Mucosa of rectum (tissue), 2 donors: ENCODE results near the gene SNX3.
"Not testable (repeated sequence)": the region's sequence is repeated elsewhere in the genome, so short reads cannot be mapped to it uniquely, and the experiment has no call there.

Experiments
- H3K27ac ChIP-seq, 2 donors: one replicate each; pipeline ENCODE4 v1.7.0; 2013; ENCODE audit warnings: inconsistent platforms in 2 of 2, low read depth in 2 of 2, low read length in 2 of 2
- H3K27me3 ChIP-seq, 2 donors: one replicate each; pipeline ENCODE4 v1.7.0; 2013; ENCODE audit warnings: low read length in 2 of 2; ENCODE audit not compliant: control insufficient read depth in 2 of 2, insufficient read depth in 2 of 2
- H3K36me3 ChIP-seq, 2 donors: one replicate each; pipeline ENCODE4 v1.7.0; 2013; ENCODE audit warnings: low read length in 2 of 2; ENCODE audit not compliant: control insufficient read depth in 2 of 2, insufficient read depth in 2 of 2
- H3K4me1 ChIP-seq, 2 donors: one replicate each; pipeline ENCODE4 v1.7.0; 2013; ENCODE audit warnings: low read length in 2 of 2, mild to moderate bottlenecking in 1 of 2; ENCODE audit not compliant: control insufficient read depth in 2 of 2, insufficient read depth in 2 of 2
- H3K4me3 ChIP-seq, 2 donors: one replicate each; pipeline ENCODE4 v1.7.0; 2013; ENCODE audit warnings: low read length in 2 of 2
- H3K9ac ChIP-seq, 2 donors: one replicate each; pipeline ENCODE4 v1.7.0; 2013; ENCODE audit warnings: low read length in 2 of 2, low read depth in 1 of 2, mild to moderate bottlenecking in 1 of 2
- H3K9me3 ChIP-seq, 2 donors: one replicate each; pipeline ENCODE4 v1.7.0; 2013; ENCODE audit warnings: low read length in 2 of 2; ENCODE audit not compliant: control insufficient read depth in 2 of 2
- donor health status: healthy.
- donor health status: Normal muscosa, but diverticular disease.

Gene SNX3

DNA sequence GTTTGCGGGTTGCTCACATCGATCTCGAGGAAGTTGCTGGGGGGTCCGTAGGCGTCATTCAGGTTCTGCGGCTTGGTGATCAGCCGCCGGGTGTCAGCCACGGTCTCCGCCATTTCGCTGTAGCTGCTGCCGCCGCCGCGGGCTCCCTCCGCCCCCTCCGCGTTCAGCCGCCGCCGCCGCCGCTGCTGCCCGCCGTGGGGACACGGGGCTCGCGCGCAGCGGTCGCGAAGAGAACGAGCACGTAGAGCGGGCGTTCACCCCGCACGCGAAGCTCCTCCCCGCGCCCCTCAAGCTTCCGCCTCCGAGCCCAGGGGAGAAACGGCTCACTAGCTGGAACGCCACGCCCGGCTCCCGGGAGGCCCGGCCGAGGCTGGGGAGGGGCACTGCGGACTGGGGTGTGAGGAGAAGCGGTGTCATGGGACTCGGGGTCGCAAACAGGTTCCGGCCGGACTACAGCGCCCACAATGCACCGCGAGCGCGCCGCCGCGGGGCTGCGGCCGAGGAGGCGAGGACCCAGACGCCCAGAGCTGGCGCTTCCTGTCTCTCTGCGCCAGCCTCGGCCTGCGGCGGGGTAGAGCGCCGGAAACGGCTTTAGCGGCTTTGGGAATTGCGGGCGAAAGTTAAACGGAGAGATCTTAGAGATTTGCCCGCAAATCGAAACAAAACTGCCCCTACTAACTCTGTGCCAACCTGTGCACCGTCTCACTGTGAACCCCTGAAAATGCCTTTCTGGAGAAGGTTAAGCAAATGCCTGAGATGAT, at the start of gene SNX3:
TSS of gene SNX3 (minus strand) at position 232 of the 761 bp plus-strand sequence. CDS start at position 113, 119 bp downstream.
- peaks cover 0 to 5% of the 10 kb centered on the region in 2 donors for H3K4me1 ChIP-seq
- H3K36me3 ChIP-seq = peaks cover 0 to 7% of the 10 kb centered on the region in 2 donors
- H3K27me3 ChIP-seq = no peaks in the 10 kb centered on the region
- H3K9ac ChIP-seq = peak within 1 kb of the TSS; percentile 98 to 99
- H3K9me3 ChIP-seq = no peaks in the 10 kb centered on the region
- peak within 1 kb of the TSS; percentile 95 for H3K27ac ChIP-seq
- peak within 1 kb of the TSS; percentile 76 to 100 for H3K4me3 ChIP-seq

DNA sequence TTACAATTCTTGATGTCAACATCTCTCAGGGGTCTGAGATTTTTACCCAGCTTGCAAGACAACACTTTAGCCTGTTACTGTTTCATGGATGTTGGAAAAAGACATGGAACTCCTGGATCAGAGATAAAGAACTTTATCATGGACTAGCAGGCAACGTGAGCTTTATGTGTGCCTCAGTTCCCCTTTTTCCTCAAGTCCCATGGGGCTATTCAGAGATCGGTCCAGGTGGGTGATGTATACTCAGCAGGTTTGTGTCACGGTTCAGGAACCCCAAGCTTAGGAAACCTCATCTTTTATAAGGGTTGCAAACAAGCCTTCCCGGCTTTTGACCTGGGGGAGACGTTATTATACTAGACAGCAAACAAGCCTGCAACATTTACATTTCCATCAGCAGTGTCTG, 49.0 kb upstream of the SNX3 start:
- no peak overlapping the region for H3K4me3 ChIP-seq
- H3K27ac ChIP-seq = no peak overlapping the region
- H3K27me3 ChIP-seq = peaks cover 4 to 10% of the 10 kb centered on the region in 2 donors

DNA sequence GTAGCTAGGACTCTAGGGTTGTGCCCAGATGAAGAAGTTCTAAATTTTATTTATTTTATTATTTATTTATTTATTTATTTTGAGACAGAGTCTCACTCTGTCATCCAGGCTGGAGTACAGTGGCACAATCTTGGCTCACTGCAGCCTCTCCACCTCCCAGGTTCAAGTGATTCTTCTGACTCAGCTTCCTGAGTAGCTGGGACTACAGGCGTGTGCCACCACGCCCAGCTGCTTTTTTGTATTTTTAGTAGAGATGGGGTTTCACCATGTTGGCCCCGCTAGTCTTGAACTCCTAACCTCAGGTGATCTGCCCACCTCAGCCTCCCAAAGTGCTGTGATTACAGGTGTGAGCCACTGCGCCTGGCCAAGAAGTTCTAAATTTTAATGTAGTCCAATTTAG, 47.8 kb upstream of the SNX3 start:
- H3K4me3 ChIP-seq, H3K9me3 ChIP-seq, H3K27ac ChIP-seq, H3K36me3 ChIP-seq, H3K4me1 ChIP-seq, H3K27me3 ChIP-seq, H3K9ac ChIP-seq: not testable (repeated sequence)

More for the DNA sequence above, 49.0 kb upstream of the SNX3 start:
- peaks cover 6 to 7% of the 10 kb centered on the region in 2 donors for H3K4me1 ChIP-seq
- H3K9me3 ChIP-seq = no peaks in the 10 kb centered on the region
- no peaks in the 10 kb centered on the region for H3K36me3 ChIP-seq
- H3K9ac ChIP-seq = no peak overlapping the region

DNA sequence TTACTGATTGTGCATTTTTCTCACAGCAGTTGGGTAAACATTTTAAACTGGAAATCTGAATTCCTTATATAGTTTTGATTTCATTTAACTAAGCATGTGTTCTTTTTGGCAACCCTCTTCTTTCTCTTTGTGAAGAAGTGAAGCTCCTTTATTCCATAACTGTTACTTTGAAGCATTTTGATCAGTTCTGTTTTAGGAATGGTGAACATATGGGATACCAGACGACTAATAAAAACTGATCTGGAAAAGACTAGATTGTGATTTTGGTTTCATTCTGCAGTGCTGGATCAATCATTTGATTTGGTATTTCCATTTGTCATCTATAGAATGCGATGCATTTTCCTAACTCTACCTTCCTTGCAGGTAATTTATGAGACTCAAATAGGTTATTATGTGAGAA, 43.8 kb upstream of the SNX3 start:
- Histone ChIP-seq H3K9me3 (no peaks in the 10 kb centered on the region), H3K36me3 (no peaks in the 10 kb centered on the region), H3K4me3 (no peak overlapping the region), H3K9ac (no peak overlapping the region), H3K4me1 (no peaks in the 10 kb centered on the region), H3K27ac (no peak overlapping the region), H3K27me3 (no peaks in the 10 kb centered on the region)

DNA sequence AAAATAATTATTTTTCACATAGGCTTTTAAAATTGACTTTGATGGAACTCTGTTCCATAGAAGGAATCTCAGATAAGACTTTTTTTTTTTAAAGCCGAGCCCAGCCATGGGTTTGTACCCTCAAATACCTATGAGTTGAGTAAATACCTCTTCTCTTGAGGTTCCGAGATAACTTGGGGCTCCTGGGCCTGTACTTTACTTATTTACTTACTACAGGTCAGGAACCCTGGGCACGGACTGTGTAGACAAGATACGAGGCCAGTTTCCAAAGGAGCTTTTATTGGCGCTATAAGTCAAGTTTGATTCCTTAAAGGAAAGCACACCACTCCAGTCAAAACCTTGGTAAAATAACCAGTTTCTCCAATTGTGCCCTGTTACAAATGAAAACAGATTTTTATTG, 41.5 kb upstream of the SNX3 start:
- Histone ChIP-seq H3K4me1 (no peaks in the 10 kb centered on the region), H3K36me3 (no peaks in the 10 kb centered on the region), H3K4me3 (no peak overlapping the region), H3K27me3 (no peaks in the 10 kb centered on the region), H3K9me3 (no peaks in the 10 kb centered on the region), H3K27ac (no peak overlapping the region), H3K9ac (no peak overlapping the region)

DNA sequence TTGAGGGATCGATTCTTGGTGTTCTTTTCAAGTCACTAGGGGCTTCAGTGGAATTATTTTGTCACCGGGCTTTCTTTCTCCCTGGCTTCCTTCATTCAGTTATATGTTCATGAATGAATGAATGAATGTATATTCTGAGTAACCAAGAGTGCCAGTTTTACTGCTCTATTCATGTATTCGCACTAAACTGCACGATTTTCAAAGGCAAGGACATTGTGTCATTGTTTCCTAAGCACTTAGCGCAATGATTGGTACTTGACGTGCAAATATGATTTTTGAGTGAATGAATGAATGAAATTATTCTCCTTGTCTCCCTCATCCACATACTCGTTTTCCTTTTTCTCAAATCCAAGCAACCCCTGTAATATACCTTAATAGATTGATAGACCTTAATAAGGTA, 34.8 kb upstream of the SNX3 start:
- no peaks in the 10 kb centered on the region for H3K27me3 ChIP-seq
- peak overlapping the region; percentile 95 to 97 for H3K27ac ChIP-seq
- H3K4me1 ChIP-seq = peaks cover 3% of the 10 kb centered on the region in 2 donors
- H3K9ac ChIP-seq = peak overlapping the region; percentile 82 to 97
- H3K36me3 ChIP-seq = no peaks in the 10 kb centered on the region
- H3K9me3 ChIP-seq = no peaks in the 10 kb centered on the region
- peak overlapping the region; percentile 87 to 99 for H3K4me3 ChIP-seq

DNA sequence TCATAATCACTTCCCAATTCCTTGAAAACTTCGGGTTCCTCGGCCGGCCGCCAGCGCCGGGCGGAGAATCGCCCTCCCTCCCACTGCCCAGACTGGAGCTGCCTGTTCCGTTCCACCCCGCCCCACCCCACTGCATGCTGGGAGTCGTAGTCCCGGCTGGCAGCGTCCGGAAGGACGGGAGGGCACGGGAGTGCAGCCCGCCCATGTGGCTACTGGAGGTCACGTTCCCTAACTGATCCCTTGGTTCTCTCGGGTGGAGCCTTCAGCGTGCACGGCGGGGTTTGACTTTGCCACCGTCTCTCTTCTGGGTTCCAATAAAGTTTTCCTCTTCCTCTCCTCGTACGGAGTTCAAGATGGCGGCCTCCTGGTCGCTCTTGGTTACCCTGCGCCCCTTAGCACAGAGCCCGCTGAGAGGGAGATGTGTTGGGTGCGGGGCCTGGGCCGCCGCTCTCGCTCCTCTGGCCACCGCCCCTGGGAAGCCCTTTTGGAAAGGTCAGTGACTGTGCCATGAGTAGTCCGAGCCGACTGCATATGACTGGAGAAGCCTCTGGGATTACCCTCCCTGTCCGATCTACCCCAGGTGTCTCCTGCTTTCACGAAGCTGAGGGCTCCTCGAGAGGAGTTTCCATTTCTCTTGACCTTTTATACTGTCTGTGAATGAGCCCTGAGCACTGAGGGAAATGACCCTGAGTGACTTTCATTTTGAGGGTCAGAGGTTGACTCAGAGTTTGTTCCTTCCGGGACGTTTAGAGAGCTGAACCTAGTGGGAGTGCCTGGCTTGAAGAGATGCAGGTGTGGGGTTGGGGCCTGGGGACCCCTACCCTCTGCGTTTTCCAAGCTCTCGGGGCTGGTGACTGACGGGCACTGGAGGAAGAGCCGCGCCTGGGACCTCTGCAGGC, 34.1 kb upstream of the SNX3 start, which contains the start of gene AFG1L:
TSS of gene AFG1L (plus strand) at position 328 of the 899 bp plus-strand sequence. CDS start at position 354, 26 bp downstream.
- no peaks in the 10 kb centered on the region for H3K27me3 ChIP-seq
- peak within 1 kb of the TSS; percentile 95 to 97 for H3K27ac ChIP-seq
- peak within 1 kb of the TSS; percentile 82 to 97 for H3K9ac ChIP-seq
- H3K4me1 ChIP-seq = peaks cover 3% of the 10 kb centered on the region in 2 donors
- H3K4me3 ChIP-seq = peak within 1 kb of the TSS; percentile 87 to 99
- H3K9me3 ChIP-seq = no peaks in the 10 kb centered on the region
- no peaks in the 10 kb centered on the region for H3K36me3 ChIP-seq

DNA sequence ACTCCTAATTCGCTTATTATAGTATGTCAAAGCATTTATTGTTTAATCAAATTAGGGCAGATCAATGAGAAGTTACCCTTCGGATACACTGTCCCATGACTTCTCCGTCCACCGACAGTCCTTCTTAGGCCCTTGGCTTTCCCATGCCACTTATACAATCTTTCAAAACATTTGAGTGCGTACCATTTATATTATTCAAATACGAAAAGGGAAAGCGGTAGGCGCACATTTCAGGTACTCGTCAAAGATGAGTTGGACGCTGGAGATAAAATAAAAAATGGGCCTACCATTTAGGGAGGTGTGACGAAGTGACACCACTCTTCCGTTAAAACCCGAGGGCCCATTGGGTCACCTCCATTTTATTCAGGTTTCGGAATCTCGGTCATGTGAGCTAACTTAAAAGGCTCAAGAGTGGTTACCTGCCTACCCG, 33.5 kb upstream of the SNX3 start:
- peak overlapping the region; percentile 82 to 97 for H3K9ac ChIP-seq
- H3K27ac ChIP-seq = peak overlapping the region; percentile 95 to 97
- no peaks in the 10 kb centered on the region for H3K27me3 ChIP-seq

DNA sequence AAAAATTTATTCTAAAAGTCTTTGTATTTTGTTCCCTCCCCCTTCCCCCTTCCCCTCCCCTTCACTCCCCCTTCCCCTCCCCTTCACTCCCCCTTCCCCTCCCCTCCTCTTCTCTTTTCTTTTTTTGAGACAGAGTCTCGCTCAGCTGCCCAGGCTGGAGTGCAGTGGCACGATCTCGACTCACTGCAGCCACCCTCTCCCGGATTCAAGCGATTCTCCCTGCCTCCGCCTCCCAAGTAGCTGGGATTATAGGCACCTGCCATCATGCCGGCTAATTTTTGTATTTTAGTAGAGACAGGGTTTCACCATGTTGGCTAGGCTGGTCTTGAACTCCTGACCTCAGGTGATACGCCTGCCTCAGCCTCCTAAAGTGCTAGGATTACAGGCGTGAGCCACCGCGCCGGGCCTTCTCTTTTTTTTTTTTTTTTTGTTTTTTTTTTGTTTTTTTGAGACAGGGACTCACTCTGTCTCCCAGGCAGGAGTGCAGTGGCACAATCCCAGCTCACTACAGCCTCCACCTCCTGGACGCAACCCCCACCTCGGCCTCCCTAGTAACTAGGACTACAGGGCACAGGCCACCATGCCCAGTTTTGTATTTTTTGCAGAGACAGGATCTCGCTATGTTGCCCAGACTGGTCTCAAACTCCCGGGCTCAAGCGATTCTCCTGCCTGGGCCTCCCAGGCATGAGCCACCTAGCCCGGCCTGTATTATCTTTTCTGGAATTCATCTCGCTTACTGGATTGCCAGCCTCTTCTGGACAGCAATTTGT, 32.9 kb upstream of the SNX3 start:
- H3K4me1 ChIP-seq = peaks cover 3% of the 10 kb centered on the region in 2 donors
- H3K9ac ChIP-seq = no peak overlapping the region
- no peaks in the 10 kb centered on the region for H3K36me3 ChIP-seq
- peak overlapping the region; percentile 87 to 99 for H3K4me3 ChIP-seq
- H3K27me3 ChIP-seq = no peaks in the 10 kb centered on the region
- no peaks in the 10 kb centered on the region for H3K9me3 ChIP-seq
- peak overlapping the region in 1 of 2 donors; percentile 97 for H3K27ac ChIP-seq

More for the DNA sequence above, 33.5 kb upstream of the SNX3 start:
- no peaks in the 10 kb centered on the region for H3K36me3 ChIP-seq
- H3K4me3 ChIP-seq = peak overlapping the region; percentile 87 to 99
- H3K4me1 ChIP-seq = peaks cover 3% of the 10 kb centered on the region in 2 donors
- no peaks in the 10 kb centered on the region for H3K9me3 ChIP-seq
